HG02610 (cell line): Measurements from ENCODE around the gene SHLD1.

Experiments
- ATAC-seq: cut with Tn5 transposase; IDR thresholded peaks from one replicate; pipeline ENCODE4 v1.9.1; 2021; ENCODE audit warnings: mild to moderate bottlenecking, moderate library complexity; ENCODE audit not compliant: unreplicated experiment

SHLD1 gene

GRCh38 chr20:5844063-5844681, 94.0 kb downstream of the SHLD1 start:
- peak; percentile 77 for ATAC-seq

GRCh38 chr20:5845681-5846615, 95.7 kb downstream of the SHLD1 start:
- no peak for ATAC-seq

DNA sequence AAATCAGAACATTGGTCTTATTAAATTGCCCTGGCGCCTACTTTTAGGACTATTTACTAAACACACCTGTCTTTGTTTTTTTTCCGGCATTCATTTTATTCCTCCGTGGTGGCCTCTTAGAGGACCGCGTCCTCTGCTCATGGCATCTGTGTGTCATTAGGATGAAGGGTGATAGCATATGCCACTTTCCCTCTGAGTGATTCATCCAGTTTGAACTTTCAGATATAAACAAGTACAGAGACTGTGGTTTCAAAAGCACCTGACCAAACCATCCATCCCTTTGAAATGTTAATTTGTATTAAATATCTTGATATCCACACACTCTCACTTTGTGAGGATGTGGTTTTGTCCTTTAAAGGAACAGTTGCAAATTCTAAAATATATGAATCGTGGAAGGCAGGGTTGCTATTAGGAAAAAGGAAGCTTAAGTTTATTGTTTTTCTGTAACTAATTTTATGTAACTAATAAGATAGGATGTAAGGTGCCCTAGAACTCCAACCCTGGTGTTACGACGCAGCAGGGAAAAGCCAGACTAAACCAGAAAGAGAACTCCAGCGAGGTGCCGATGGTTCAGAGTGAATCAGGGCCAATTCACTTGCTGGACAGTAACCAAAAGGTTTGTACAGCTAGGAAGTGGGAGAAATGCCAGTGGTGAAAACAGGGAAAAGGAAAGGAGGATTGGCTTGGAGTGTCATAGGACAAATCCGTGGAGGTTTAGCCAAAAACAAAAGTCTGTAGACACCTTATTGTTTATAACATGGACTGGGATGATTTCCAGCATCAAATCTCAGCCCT, 98.7 kb downstream of the SHLD1 start:
- ATAC-seq = peak; percentile 34

DNA sequence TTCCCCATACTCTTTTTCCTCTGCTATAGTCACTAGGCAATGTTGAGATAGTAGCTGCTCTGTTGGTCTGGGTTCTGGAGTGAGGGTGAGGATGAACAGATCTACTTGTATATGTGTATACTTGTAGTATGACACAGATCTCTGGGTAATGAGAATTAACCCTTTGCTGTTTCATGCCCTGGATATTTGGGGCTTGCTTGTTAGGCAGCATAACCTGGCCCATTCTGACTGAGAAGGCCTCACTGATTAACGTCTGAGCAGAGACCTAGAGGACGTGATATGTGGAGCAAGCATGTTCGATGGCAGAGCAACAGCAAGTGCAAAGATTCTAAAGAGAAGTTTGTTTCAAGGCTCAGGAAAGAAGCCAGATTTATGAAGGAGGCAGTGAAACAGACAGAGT, 105.7 kb downstream of the SHLD1 start:
- ATAC-seq = no peak

DNA sequence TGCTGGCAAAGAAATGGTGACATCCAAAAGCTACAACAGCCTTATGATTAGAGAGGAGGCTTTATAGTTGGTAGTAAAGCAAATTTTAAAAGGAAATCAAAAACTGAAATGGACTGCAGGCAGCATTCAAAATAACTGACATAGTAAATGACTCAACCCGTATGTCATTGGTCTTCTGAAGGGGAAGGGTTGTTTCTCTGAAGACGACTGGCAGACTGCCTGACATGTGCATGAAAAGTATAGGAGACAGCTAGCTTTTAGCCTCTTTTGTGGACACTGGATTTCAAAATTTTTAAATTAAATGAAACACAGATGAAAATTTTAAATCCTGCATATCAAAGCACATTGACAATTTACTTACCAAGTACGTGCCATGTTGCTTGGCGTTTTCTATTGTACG, 109.4 kb downstream of the SHLD1 start:
- ATAC-seq = no peak

GRCh38 chr20:5862703-5863039, 112.5 kb downstream of the SHLD1 start:
- ATAC-seq = no peak

- no peak for ATAC-seq
Measured at GRCh38 chr20:5863040-5863833, 113.0 kb downstream of the SHLD1 start.

DNA sequence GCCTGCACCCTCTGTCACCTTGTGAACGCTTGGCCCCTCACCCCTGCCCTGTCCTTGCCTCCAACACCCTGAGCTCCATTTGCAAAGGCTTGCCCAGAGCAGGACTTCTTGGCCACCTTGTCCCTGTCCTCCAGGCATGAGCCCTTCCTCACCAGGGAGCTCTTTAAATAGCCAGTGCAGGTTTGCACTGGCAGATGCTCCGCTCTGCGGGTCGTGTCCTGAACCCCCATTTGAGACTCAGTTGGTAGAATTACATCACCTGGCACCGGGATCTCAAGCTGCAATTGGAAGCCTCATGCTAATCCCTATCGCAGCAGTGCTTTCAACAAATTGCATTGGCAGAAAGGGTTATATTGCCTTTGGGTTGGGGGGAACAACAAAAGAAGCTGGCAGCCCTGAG, 114.2 kb downstream of the SHLD1 start:
- ATAC-seq = no peak

DNA sequence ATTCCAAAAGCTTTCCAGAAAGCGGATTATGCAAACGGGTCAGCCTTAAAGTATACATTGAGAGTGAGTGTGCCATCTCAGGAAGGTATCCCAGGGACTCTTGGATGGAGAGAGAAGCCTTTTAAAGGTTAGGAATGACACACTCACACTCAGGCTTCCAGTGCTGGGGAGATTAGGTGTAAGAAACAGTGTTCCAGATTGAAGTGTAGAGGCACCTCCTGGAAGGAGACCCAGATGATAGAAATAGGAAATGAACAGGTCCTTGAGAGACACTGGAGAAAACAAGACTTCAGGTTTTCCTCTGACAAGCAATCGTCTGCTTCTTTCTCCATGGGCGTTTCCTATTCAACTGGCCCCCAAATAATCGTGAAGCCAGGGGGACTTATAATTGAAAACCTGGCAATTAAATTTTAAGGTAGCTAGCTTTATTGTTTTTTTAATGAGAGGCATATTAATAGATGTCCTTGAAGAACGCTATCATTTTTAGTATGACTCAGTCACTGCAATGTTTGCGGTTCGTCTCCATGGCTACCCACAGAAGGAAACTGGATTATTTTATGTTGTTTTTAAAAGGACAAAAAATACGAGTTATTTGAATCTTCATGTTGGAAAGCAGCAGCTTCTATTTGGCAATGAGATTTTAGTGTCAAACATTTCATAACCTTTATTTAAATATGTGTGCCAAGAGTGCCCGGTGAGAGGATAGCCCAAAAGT, 114.8 kb downstream of the SHLD1 start:
- ATAC-seq = no peak

DNA sequence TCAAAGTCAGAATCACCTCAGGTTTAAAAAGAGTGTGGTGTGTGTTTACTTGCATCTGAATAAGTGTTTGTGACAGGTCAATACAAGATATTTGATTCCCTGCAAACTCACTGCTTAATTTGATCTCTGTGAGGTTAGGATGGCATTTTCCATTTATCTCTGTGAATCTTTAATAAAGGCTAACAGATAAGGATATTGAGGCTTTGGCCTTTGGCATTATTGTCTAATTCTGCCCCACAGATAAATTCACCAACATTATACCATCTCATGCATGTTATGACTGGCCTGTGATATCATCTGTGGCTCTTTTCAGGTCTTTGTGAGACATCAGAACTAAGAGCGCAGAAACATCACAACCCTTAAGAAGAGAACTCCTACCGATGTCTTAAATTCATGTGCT, 115.4 kb downstream of the SHLD1 start:
- ATAC-seq = no peak

GRCh38 chr20:5870568-5870981, 120.4 kb downstream of the SHLD1 start:
- ATAC-seq = no peak

DNA sequence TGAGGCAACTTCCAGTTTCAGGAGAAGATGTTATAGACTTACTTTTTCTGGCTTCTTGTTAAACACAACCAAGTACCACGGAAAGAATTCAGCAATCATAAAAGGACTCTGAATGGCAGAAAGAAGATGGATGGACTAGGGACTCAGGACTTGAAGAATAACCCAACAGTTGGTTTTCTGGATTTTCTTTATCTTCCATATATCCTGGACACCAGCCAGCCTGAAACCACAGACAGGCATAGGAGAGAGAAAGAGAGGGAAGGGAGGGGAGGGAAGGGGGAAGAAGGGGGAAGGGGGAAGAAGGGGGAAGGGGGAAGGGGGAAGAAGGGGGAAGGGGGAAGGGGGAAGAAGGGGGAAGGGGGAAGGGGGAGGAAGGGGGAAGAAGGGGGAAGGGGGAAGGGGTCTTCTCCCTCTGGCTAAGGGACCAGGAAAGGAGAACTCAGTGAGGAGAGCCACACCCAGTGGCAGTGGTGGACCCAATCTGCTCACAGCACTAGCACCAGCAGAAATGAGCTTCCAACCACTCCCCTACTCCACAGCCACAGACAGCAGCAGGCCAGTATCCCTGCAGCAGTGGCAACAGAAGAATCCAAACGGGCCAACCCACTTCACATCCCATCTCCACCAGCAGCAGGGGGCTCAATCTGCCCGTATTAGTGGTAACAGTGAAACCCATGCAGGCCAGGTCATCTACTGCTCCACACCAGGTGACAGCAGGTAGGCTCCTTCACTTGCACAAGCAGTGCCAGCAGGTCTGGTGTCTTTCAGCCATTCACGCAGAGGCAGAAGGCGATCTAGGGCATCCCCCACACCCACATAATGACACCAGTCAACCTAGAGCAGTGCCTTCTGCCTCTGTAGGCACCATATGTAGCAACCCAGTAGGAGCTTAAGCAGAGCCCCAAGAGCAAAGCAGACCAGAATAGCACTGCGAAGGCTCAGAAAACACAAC, 121.5 kb downstream of the SHLD1 start:
- ATAC-seq = no peak

GRCh38 chr20:5877128-5877527, 126.9 kb downstream of the SHLD1 start:
- ATAC-seq = no peak

GRCh38 chr20:5880326-5880725, 130.1 kb downstream of the SHLD1 start:
- no peak for ATAC-seq

DNA sequence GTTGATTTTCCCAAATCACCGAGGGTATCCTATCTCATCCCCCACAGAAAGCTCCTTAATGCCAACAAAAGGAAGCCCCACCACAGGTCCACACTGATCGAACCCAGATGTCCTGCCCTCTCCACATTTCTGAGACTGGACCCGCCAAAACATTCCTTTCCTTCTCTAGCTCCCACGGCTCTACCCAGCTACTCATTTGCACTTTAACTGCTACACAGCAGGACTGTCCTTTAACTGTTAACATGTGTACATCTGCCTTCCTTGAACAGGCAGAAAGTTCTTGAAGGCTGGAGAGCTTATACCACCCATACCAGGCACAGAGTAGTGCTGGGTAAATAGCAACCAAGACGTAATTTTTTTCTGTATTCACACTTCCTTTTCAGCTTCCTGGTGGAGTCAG, 131.5 kb downstream of the SHLD1 start:
- ATAC-seq = no peak

- ATAC-seq = no peak
Measured at GRCh38 chr20:5882166-5882565, 132.0 kb downstream of the SHLD1 start.

- no peak for ATAC-seq
Measured at GRCh38 chr20:5884465-5885335, 134.5 kb downstream of the SHLD1 start.

- ATAC-seq = no peak
Measured at GRCh38 chr20:5885866-5886265, 135.7 kb downstream of the SHLD1 start.
